Measurements from ENCODE around the gene WNT7A.
"Not testable (repeated sequence)": the region's sequence is repeated elsewhere in the genome, so short reads cannot be mapped to it uniquely, and the experiment has no call there.

DNA sequence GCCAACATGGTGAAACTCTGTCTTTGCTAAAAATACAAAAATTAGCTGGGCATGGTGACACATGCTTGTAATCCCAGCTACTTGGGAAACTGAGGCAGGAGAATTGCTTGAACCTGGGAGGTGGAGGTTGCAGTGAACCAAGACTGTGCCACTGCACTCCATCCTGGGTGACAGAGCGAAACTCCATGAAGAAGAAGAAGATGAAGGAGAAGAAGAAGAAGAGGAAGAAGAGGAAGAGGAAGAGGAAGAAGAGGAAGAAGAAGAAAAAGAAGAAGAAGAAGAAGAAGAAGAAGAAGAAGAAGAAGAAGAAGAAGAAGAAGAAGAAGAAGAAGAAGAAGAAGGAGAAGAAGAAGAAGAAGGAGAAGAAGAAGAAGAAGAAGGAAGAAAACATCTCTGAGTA, 23.2 kb downstream of the WNT7A start:
- not testable (repeated sequence) for TF ChIP-seq JUND (IDR thresholded peaks at IDR 0.05); POLR2AphosphoS5 (IDR thresholded peaks at IDR 0.05; ENCODE audit: low read depth, low read length); RAD21 (IDR thresholded peaks at IDR 0.05; ENCODE audit: low read depth); EZH2 (IDR thresholded peaks at IDR 0.05); YY1 (IDR thresholded peaks at IDR 0.05; ENCODE audit: extremely low read depth, insufficient replicate concordance, low read depth, low read length); ZNF274 (IDR thresholded peaks at IDR 0.05; ENCODE audit: low read depth, low read length); SRF (IDR thresholded peaks at IDR 0.05; ENCODE audit: low read depth); POLR2A (IDR thresholded peaks at IDR 0.05; ENCODE audit: borderline replicate concordance, extremely low read depth, insufficient read depth, insufficient read length); EZH2phosphoT487 (IDR thresholded peaks at IDR 0.05; ENCODE audit: borderline replicate concordance); ZFX (IDR thresholded peaks at IDR 0.05)
- TF ChIP-seq, protein P1, sequence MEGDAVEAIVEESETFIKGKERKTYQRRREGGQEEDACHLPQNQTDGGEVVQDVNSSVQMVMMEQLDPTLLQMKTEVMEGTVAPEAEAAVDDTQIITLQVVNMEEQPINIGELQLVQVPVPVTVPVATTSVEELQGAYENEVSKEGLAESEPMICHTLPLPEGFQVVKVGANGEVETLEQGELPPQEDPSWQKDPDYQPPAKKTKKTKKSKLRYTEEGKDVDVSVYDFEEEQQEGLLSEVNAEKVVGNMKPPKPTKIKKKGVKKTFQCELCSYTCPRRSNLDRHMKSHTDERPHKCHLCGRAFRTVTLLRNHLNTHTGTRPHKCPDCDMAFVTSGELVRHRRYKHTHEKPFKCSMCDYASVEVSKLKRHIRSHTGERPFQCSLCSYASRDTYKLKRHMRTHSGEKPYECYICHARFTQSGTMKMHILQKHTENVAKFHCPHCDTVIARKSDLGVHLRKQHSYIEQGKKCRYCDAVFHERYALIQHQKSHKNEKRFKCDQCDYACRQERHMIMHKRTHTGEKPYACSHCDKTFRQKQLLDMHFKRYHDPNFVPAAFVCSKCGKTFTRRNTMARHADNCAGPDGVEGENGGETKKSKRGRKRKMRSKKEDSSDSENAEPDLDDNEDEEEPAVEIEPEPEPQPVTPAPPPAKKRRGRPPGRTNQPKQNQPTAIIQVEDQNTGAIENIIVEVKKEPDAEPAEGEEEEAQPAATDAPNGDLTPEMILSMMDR (IDR thresholded peaks at IDR 0.05 in 2 of 3, conservative IDR thresholded peaks at IDR 0.05 in 1 of 3; ENCODE audit: borderline replicate concordance in 1 of 3, insufficient read depth in 1 of 3, low read depth in 2 of 3, low read length in 2 of 3): not testable (repeated sequence)
- TF ChIP-seq, protein P2, sequence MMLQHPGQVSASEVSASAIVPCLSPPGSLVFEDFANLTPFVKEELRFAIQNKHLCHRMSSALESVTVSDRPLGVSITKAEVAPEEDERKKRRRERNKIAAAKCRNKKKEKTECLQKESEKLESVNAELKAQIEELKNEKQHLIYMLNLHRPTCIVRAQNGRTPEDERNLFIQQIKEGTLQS (IDR thresholded peaks at IDR 0.05): not testable (repeated sequence)
- TF ChIP-seq, protein P3, sequence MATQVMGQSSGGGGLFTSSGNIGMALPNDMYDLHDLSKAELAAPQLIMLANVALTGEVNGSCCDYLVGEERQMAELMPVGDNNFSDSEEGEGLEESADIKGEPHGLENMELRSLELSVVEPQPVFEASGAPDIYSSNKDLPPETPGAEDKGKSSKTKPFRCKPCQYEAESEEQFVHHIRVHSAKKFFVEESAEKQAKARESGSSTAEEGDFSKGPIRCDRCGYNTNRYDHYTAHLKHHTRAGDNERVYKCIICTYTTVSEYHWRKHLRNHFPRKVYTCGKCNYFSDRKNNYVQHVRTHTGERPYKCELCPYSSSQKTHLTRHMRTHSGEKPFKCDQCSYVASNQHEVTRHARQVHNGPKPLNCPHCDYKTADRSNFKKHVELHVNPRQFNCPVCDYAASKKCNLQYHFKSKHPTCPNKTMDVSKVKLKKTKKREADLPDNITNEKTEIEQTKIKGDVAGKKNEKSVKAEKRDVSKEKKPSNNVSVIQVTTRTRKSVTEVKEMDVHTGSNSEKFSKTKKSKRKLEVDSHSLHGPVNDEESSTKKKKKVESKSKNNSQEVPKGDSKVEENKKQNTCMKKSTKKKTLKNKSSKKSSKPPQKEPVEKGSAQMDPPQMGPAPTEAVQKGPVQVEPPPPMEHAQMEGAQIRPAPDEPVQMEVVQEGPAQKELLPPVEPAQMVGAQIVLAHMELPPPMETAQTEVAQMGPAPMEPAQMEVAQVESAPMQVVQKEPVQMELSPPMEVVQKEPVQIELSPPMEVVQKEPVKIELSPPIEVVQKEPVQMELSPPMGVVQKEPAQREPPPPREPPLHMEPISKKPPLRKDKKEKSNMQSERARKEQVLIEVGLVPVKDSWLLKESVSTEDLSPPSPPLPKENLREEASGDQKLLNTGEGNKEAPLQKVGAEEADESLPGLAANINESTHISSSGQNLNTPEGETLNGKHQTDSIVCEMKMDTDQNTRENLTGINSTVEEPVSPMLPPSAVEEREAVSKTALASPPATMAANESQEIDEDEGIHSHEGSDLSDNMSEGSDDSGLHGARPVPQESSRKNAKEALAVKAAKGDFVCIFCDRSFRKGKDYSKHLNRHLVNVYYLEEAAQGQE (IDR thresholded peaks at IDR 0.05; ENCODE audit: low read depth): not testable (repeated sequence)
